ENCODE results near the gene PSMD1.

- TF ChIP-seq CTCF (conservative IDR thresholded peaks at IDR 0.05; ENCODE audit: low read depth in 2 of 2), result no peak
- no peak for TF ChIP-seq EZH2phosphoT487 (IDR thresholded peaks at IDR 0.05; ENCODE audit: unreplicated experiment)
- no peak for TF ChIP-seq POLR2AphosphoS5 (IDR thresholded peaks at IDR 0.05; ENCODE audit: low read depth)
- no peak for TF ChIP-seq CREB1 (CRISPR knock-in tag; IDR thresholded peaks at IDR 0.05; ENCODE audit: low read depth)
- no peak for TF ChIP-seq EZH2 (IDR thresholded peaks at IDR 0.05; ENCODE audit: low read depth, unreplicated experiment)
- TF ChIP-seq REST (IDR thresholded peaks at IDR 0.05; ENCODE audit: unreplicated experiment), result no peak
These were observed 78.4 kb downstream of the PSMD1 start for GRCh38 chr2:231134910-231135655.

Measured in GM23338 (cell line).